ENCODE results near the gene MRPL40.

DNA sequence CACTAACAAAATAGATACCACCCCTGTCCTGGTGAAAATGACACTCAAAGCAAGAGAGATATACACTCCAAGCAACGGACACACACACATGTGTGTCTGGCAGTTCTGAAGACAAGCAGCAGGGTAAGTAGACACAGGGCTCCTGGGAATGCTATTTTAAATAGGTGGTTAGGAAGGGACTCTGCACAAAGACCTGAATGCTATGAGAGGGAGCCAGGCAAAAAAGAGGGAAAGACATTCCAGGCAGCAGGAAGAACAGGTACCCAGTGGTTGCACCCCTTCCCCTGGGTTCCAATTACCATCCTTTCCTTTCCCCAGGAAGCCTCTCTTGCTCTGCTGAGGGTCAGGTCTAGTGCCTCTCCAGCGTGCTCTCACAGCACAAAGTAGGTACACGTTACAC is 43.7 kb downstream of the MRPL40 start:
- TF ChIP-seq CTCF (IDR thresholded peaks at IDR 0.05) (no peak), POLR2A (IDR thresholded peaks at IDR 0.05) (no peak)
